Ecto neural progenitor cell (in vitro differentiated cells): ENCODE data around the gene THEM4.

Experiments
- DNase-seq: peaks from one replicate; pipeline ENCODE4 v3.0.0-alpha.2; 2018; ENCODE audit warnings: low spot score

THEM4 gene

GRCh38 chr1:151837197-151837596 lies 72.1 kb downstream of the THEM4 start:
- no peak for DNase-seq

DNA sequence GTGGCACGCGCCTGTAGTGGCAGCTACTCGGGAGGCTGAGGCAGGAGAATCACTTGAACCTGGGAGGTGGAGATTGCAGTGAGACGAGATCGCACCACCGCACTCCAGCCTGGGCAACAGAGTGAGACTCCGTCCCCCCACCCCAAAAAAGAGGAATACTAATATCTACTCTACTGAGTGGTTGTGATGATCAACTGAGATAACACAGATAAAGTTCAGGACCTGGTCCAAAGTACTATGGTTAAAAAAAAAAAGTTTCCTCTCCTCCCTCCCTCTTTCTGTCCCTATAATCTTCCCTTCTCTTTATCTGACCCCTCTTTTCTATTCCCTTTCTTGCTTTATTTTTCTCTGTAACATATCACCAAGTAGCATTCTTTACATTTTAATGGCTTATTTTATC lies 73.7 kb downstream of the THEM4 start:
- DNase-seq = no peak

DNA sequence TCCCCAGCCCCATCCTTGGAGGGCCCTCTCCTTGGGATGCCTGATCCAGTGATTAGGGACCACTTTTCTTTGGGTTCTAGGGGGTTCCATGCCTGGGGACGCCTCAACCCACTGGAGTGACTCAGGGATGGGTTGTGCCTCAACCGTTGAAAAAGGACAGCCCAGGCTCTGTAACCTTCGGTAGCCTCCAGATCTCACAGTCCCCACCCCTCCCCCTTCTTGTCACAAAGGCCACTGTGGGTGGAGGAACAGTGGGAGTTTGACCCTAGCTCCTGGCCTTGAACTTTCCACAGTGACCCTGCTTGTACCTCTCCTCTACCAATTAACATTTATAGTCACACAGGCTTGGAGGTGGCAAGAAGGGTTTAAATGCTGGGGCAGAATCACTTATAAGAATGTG lies 75.1 kb downstream of the THEM4 start:
- no peak for DNase-seq

DNA sequence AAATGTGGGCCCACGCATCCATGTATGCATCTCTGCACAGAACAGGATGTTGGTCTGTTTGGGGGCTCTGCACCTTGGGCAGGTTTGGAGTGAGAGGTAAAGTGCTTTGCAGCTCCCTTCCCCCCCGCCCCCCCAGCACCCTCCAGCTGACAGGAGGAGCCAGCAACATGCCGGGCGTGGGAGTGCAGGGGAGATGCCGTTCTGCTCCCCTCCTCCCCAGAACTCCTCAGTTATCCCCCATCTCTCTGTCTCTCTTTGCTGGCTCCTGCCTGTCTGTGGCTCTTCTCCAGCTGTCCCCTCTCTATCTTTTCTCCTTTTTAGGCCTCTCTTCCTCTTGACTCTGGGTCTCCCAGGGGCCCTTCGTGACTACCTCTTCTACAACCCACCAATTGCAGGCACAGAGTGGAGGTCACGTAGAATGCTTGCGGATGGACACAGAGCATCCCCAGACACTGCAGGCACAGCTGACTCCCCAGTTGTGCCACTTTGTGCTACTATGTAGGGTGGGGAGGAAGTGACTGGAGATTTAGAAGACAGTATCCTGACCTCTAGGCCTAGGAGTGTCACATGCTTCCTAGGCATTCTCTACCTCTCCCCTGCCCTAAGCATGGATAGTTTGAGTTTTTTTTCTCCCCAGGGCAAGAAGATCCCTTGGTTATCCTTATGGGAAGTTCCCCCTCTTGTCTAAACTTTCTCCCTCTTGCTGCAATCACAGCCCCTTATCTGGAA lies 76.0 kb downstream of the THEM4 start:
- no peak for DNase-seq

- DNase-seq = no peak
Observed at GRCh38 chr1:151832318-151832980, 76.9 kb downstream of the THEM4 start.

DNA sequence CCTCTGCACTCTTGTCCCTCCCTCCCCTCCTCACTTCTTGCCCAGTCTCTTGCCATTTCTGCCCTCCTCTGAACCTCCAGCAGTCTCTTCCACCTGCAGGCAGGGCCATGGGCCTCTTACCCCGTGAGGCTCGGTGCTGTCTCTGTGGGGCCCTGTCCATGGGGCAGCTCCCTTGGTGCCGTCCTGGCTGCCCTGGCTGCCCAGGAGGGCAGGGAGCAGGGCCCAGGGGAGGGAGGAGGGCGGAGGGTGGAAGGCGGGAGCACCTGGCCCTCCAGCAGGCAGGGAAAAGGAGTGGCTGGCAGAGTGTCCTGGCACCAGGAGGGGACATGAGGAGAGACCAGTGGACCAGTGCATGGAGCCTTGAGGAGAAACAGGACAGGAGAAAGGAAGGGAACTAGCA lies 77.7 kb downstream of the THEM4 start, which contains the start of gene RORC:
RORC (minus strand) TSS at position 198 of the 400 bp plus-strand sequence; CDS start at position 160, 38 bp downstream.
- DNase-seq = no peak

- no peak for DNase-seq
Observed at GRCh38 chr1:151831256-151831591, 78.1 kb downstream of the THEM4 start.

DNA sequence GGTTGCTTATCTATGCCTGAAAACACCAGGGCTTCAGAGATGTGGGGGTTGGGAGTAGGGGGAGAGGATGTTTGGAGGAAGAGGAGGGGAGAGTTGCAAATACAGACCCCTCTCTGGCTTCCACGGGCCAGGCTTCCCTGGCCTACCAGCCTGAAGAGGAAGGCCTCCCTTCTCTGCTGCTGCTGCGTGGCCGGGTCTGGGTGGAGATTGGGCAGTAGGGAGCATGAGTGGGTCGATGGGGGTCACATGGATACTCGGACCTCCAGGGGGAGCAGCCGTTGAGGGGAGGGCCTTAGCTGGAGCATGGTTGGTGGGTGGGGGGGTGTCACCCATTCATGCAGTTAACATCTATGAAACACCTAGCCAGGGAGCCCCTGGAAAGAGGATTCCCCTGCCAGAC lies 79.3 kb downstream of the THEM4 start:
- DNase-seq = no peak

GRCh38 chr1:151829352-151830046 lies 79.8 kb downstream of the THEM4 start:
- no peak for DNase-seq

DNA sequence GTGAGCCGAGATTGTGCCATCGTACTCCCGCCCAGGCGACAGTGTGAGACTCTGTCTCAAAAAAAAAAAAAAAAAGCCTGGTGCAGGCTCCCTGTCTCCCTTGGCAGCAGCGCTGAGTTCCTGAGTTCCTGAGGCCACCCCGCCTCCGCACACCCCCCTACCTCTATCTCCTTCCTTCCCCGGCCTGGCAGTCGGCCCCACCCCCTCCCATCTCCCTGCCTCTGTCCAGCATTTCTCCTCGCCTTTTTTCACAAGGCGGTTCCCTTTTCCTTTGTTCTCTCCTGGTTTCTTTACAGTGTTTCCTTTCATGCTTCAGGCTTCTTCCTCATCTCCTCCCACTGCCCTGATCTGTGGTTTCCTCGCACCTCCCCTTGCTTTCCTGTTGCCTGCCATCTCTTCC lies 80.4 kb downstream of the THEM4 start:
- DNase-seq = peak; percentile 78

- DNase-seq = no peak
Observed at GRCh38 chr1:151827853-151828252, 81.5 kb downstream of the THEM4 start.

- DNase-seq = no peak
Observed at GRCh38 chr1:151825751-151826660, 83.3 kb downstream of the THEM4 start.

DNA sequence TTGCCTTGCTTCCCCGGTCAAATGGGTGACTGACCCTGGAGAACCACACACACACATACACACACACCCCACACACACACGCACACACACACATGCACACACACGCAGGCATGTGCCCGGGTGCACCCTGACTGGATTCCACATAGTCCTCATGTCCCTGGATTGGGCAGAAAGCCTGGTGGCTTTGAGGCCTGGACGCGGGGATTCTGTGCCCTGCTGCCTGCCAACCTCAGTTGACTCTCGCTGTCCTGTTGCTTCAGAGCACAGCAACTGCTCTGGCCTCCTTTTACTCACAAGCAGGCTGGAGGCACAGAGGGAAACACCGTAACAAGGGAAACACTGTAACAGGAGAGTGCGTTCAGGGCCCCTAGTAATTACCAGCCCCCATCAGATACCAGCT lies 84.1 kb downstream of the THEM4 start:
- DNase-seq = no peak
